ENCODE data around the gene LUZP1. TPM values are rescaled to one million over a fixed set of nuclear protein-coding genes. Genes with fewer than 3 reads are reported as not detected.
A peak's percentile ranks its signal among the peaks of the same experiment; 100 is the strongest.

Gene LUZP1
- total and polyA plus RNA-seq, 2 experiments from 2014 or later = 45.7 to 152 TPM

DNA sequence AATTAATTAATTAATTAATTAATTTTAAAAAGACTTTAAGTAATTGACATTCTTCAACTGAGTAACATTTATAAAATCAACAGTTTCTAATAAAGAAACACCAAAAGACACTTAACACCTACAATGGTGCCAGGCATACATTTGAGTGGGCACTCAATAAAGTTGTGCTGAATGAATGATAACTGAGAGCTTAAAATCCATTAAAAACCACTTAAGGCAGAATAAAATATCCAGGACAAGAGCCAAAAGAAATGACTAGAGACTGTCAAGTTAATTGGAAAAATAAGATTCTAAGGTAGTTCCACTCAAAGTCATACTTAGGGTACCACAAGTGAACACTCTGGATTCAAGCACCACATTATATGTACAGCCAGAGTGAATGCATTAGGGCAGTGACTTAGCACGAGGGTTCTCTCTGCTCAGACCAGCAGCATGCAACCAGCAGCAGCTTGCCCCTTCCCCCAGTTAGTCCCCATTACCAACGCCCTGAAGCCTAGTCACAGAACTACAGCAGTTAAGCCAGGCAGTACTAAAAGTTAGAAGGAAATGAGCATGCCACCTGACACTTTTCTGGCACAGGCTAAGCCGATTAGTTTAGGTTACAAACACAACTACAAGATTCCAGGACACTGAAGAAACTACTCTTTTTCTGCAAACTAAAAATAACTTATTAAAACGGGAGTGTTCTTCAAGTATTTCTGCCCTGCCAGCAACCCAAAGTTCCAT, 46.5 kb downstream of the LUZP1 start:
- peaks cover 41% of the 10 kb centered on the region for H4K20me1 ChIP-seq (replicated peaks; ENCODE audit: insufficient read depth)
- H3F3A ChIP-seq (replicated peaks; ENCODE audit: low read depth) = no peaks in the 10 kb centered on the region
- no peaks in the 10 kb centered on the region for H3K36me3 ChIP-seq (ENCODE audit: insufficient read depth)
- DNase-seq (ENCODE audit: low spot score) (peak; percentile 29), ATAC-seq (peak; percentile 69)
- H3K4me2 ChIP-seq = peak overlapping the region; percentile 53
- H3K4me3 Mint-ChIP-seq = no peak overlapping the region
- peaks cover 28% of the 10 kb centered on the region for H3K4me1 ChIP-seq (ENCODE audit: insufficient read depth)
- no peaks in the 10 kb centered on the region for H3K27me3 ChIP-seq (ENCODE audit: insufficient read depth)
- H3K27me3 Mint-ChIP-seq (ENCODE audit: insufficient read depth, low read depth, poor library complexity) = peaks cover 2% of the 10 kb centered on the region
- no peaks in the 10 kb centered on the region for H3K9me2 ChIP-seq (ENCODE audit: insufficient read depth)
- H3K9me3 Mint-ChIP-seq = no peaks in the 10 kb centered on the region
- peak overlapping the region; percentile 0; the same call in 1 of the 2 replicates for H3K27ac Mint-ChIP-seq
- 0 out of 2 replicates have a peak overlapping the region, but pooled peaks have one; percentile 29 for H3K27ac ChIP-seq (ENCODE audit: low read depth)
- TF ChIP-seq CREB1 (CRISPR knock-in tag; IDR thresholded peaks at IDR 0.05; ENCODE audit: low read depth) (no peak), POLR2AphosphoS5 (IDR thresholded peaks at IDR 0.05; ENCODE audit: low read depth) (no peak)
- peaks cover 100% of the 10 kb centered on the region for H3K79me2 ChIP-seq (replicated peaks; ENCODE audit: insufficient read depth)
- H3K4me3 ChIP-seq = peak overlapping the region; percentile 21; the same call in 1 of the 2 replicates
- no peaks in the 10 kb centered on the region for H3K36me3 Mint-ChIP-seq (ENCODE audit: low read depth)
- peaks cover 42% of the 10 kb centered on the region for H3K4me1 Mint-ChIP-seq
- no peak overlapping the region for H2AFZ ChIP-seq

DNA sequence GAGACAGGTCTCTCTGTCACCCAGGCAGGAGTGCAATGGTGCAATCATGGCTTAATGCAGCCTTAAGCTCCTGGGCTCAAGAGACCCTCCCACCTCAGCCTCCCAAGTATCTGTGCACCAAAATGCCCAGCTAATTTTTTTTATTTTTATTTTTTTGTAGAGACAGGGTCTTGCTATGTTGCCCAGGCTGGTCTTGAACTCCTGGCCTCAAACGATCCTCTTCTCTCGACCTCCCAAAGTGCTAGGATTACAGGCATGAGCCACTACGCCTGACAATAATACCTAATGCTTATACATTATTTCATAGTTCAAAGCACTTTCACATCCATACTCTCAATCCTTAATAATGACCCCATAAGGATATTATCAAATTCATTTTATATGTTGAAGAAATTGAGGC, 48.3 kb downstream of the LUZP1 start:
- peaks cover 39% of the 10 kb centered on the region for H4K20me1 ChIP-seq (replicated peaks; ENCODE audit: insufficient read depth)
- H3K27me3 Mint-ChIP-seq (ENCODE audit: insufficient read depth, low read depth, poor library complexity) = no peaks in the 10 kb centered on the region

DNA sequence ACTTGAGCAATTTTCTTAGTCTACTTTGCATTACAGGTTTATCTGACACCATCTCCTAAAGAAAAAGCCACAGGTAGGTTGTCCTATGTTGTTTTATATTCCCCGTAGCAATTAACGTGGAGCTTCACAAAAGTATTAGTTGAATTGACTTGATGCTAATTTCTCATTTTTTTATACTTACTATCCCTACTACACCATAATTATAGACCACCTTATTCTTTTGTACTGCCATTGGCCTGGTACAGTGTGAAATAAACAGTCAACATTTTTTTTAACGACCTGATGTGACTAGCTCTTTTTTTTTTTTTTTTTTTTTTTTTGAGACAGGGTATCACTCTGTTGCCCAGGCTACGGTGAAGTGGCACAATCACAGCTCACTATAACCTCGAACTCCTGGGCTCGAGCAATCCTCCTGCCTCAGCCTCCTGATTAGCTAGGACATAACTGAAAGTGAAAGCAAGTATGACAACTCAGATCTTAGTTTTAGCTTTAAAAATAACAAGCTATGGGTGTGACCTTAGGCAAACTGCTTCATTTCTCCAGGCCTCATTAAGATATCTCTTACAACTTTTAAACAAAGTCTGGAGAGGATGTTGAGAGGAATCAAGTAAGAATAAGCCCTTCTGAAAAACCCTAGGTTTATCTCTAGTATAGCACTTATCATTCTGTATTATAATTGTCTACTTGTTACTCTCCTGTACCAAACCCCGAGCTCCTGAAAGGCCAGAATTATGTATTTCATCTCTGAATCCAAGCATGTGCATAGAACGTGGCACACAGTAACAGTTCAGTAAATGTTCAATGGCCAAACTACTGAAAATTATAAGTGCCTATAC, 49.5 kb downstream of the LUZP1 start:
- no peak overlapping the region for H3K4me2 ChIP-seq
- H3K27me3 Mint-ChIP-seq (ENCODE audit: insufficient read depth, low read depth, poor library complexity) = no peaks in the 10 kb centered on the region
- peaks cover 100% of the 10 kb centered on the region for H3K79me2 ChIP-seq (replicated peaks; ENCODE audit: insufficient read depth)
- no peak overlapping the region for H3K4me3 Mint-ChIP-seq
- no peak overlapping the region for H3K4me3 ChIP-seq
- no peaks in the 10 kb centered on the region for H3K9me3 Mint-ChIP-seq
- no peaks in the 10 kb centered on the region for H3K36me3 Mint-ChIP-seq (ENCODE audit: low read depth)
- peaks cover 49% of the 10 kb centered on the region for H4K20me1 ChIP-seq (replicated peaks; ENCODE audit: insufficient read depth)
- no peaks in the 10 kb centered on the region for H3K27me3 ChIP-seq (ENCODE audit: insufficient read depth)
- no peaks in the 10 kb centered on the region for H3K9me2 ChIP-seq (ENCODE audit: insufficient read depth)
- DNase-seq (ENCODE audit: low spot score) = no peak
- no peaks in the 10 kb centered on the region for H3F3A ChIP-seq (replicated peaks; ENCODE audit: low read depth)
- H3K27ac Mint-ChIP-seq = no peak overlapping the region
- H3K4me1 Mint-ChIP-seq = peaks cover 29% of the 10 kb centered on the region
- H3K4me1 ChIP-seq (ENCODE audit: insufficient read depth) = peaks cover 20% of the 10 kb centered on the region
- no peak for ATAC-seq
- H3K36me3 ChIP-seq (ENCODE audit: insufficient read depth) = no peaks in the 10 kb centered on the region
- H3K27ac ChIP-seq (ENCODE audit: low read depth) = no peak overlapping the region
- H2AFZ ChIP-seq = no peak overlapping the region
- TF ChIP-seq ZNF331 (CRISPR knock-in tag; IDR thresholded peaks at IDR 0.05; ENCODE audit: low read depth) = no peak
- TF ChIP-seq ZNF114 (CRISPR knock-in tag; IDR thresholded peaks at IDR 0.05) = no peak
- TF ChIP-seq EZH2 (IDR thresholded peaks at IDR 0.05; ENCODE audit: low read depth, unreplicated experiment) = no peak
- no peak for TF ChIP-seq EZH2phosphoT487 (IDR thresholded peaks at IDR 0.05; ENCODE audit: unreplicated experiment)
- TF ChIP-seq NANOG (IDR thresholded peaks at IDR 0.05; ENCODE audit: borderline replicate concordance) = no peak
- TF ChIP-seq, protein P1, sequence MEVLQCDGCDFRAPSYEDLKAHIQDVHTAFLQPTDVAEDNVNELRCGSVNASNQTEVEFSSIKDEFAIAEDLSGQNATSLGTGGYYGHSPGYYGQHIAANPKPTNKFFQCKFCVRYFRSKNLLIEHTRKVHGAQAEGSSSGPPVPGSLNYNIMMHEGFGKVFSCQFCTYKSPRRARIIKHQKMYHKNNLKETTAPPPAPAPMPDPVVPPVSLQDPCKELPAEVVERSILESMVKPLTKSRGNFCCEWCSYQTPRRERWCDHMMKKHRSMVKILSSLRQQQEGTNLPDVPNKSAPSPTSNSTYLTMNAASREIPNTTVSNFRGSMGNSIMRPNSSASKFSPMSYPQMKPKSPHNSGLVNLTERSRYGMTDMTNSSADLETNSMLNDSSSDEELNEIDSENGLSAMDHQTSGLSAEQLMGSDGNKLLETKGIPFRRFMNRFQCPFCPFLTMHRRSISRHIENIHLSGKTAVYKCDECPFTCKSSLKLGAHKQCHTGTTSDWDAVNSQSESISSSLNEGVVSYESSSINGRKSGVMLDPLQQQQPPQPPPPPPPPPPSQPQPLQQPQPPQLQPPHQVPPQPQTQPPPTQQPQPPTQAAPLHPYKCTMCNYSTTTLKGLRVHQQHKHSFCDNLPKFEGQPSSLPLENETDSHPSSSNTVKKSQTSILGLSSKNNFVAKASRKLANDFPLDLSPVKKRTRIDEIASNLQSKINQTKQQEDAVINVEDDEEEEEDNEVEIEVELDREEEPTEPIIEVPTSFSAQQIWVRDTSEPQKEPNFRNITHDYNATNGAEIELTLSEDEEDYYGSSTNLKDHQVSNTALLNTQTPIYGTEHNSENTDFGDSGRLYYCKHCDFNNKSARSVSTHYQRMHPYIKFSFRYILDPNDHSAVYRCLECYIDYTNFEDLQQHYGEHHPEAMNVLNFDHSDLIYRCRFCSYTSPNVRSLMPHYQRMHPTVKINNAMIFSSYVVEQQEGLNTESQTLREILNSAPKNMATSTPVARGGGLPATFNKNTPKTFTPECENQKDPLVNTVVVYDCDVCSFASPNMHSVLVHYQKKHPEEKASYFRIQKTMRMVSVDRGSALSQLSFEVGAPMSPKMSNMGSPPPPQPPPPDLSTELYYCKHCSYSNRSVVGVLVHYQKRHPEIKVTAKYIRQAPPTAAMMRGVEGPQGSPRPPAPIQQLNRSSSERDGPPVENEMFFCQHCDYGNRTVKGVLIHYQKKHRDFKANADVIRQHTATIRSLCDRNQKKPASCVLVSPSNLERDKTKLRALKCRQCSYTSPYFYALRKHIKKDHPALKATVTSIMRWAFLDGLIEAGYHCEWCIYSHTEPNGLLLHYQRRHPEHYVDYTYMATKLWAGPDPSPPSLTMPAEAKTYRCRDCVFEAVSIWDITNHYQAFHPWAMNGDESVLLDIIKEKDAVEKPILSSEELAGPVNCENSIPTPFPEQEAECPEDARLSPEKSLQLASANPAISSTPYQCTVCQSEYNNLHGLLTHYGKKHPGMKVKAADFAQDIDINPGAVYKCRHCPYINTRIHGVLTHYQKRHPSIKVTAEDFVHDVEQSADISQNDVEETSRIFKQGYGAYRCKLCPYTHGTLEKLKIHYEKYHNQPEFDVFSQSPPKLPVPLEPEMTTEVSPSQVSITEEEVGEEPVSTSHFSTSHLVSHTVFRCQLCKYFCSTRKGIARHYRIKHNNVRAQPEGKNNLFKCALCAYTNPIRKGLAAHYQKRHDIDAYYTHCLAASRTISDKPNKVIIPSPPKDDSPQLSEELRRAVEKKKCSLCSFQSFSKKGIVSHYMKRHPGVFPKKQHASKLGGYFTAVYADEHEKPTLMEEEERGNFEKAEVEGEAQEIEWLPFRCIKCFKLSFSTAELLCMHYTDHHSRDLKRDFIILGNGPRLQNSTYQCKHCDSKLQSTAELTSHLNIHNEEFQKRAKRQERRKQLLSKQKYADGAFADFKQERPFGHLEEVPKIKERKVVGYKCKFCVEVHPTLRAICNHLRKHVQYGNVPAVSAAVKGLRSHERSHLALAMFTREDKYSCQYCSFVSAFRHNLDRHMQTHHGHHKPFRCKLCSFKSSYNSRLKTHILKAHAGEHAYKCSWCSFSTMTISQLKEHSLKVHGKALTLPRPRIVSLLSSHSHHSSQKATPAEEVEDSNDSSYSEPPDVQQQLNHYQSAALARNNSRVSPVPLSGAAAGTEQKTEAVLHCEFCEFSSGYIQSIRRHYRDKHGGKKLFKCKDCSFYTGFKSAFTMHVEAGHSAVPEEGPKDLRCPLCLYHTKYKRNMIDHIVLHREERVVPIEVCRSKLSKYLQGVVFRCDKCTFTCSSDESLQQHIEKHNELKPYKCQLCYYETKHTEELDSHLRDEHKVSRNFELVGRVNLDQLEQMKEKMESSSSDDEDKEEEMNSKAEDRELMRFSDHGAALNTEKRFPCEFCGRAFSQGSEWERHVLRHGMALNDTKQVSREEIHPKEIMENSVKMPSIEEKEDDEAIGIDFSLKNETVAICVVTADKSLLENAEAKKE (CRISPR knock-in tag; IDR thresholded peaks at IDR 0.05) = no peak
- TF ChIP-seq POLR2AphosphoS5 (IDR thresholded peaks at IDR 0.05; ENCODE audit: low read depth) = no peak

More for the DNA sequence above, 48.3 kb downstream of the LUZP1 start:
- H3K27ac Mint-ChIP-seq = no peak overlapping the region
- no peak for TF ChIP-seq JUNB (IDR thresholded peaks at IDR 0.05; ENCODE audit: unreplicated experiment)
- TF ChIP-seq CREB1 (CRISPR knock-in tag; IDR thresholded peaks at IDR 0.05; ENCODE audit: low read depth) = no peak
- no peak for TF ChIP-seq STAT1 (IDR thresholded peaks at IDR 0.05; ENCODE audit: unreplicated experiment)
- H3K79me2 ChIP-seq (replicated peaks; ENCODE audit: insufficient read depth) = peaks cover 100% of the 10 kb centered on the region
- H3K36me3 ChIP-seq (ENCODE audit: insufficient read depth) = no peaks in the 10 kb centered on the region
- no peaks in the 10 kb centered on the region for H3K36me3 Mint-ChIP-seq (ENCODE audit: low read depth)
- H3K4me1 ChIP-seq (ENCODE audit: insufficient read depth) = peaks cover 23% of the 10 kb centered on the region
- H3K4me2 ChIP-seq = no peak overlapping the region
- no peak for DNase-seq (ENCODE audit: low spot score)
- no peaks in the 10 kb centered on the region for H3K9me2 ChIP-seq (ENCODE audit: insufficient read depth)
- no peaks in the 10 kb centered on the region for H3K9me3 Mint-ChIP-seq
- H3K27ac ChIP-seq (ENCODE audit: low read depth) = no peak overlapping the region
- no peak overlapping the region for H3K4me3 Mint-ChIP-seq
- H3K4me1 Mint-ChIP-seq = peaks cover 29% of the 10 kb centered on the region
- no peaks in the 10 kb centered on the region for H3F3A ChIP-seq (replicated peaks; ENCODE audit: low read depth)
- H3K27me3 ChIP-seq (ENCODE audit: insufficient read depth) = no peaks in the 10 kb centered on the region
- H2AFZ ChIP-seq = no peak overlapping the region
- no peak for ATAC-seq
- no peak overlapping the region for H3K4me3 ChIP-seq

Measured in GM23338 (cell line).